ENCODE results near the gene RTF1.

Gene RTF1

DNA sequence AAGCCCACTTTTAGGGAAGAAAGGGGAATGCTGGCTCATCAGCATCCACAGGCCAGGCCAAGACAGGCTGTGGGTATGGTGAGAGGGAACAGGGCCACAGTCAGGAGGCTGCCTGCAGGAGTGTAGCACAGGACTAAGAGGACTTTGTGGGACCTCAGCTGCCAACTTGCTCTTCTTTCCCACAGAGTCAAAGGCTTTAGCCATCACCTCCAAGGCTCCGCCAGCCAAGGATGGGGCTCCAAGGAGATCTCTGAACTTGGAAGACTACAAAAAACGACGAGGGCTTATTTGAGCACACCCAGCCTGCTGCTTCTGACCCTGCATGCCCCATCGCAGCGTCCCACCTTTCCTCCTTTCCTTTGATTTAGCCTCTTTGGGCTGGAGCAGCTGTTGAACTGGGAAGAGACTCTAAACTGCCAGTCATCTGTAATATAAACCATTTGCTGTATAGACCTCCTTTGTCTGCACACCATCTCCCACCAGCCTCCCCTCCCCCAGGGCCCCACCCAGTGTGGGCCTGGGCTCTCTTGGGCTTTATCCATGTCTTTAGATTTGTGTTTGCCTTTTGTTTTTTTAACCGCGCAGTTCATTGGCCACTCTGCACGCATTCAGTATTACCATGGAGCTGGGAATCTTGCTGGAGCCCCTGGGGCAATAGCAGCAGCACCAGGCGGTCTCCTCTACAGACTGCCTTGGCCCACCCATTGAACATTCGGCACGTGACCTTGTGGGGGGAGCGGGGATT is 63.7 kb downstream of the RTF1 start:
- H3K4me3 ChIP-seq (ENCODE audit: low read depth, low read length): no peak overlapping the region
- in situ Hi-C loops (cut with HindIII; ENCODE audit: low sequenced_read_pairs): no loop called here
- no peak for DNase-seq (ENCODE audit: low read depth, low spot score)
- TF ChIP-seq, protein P1, sequence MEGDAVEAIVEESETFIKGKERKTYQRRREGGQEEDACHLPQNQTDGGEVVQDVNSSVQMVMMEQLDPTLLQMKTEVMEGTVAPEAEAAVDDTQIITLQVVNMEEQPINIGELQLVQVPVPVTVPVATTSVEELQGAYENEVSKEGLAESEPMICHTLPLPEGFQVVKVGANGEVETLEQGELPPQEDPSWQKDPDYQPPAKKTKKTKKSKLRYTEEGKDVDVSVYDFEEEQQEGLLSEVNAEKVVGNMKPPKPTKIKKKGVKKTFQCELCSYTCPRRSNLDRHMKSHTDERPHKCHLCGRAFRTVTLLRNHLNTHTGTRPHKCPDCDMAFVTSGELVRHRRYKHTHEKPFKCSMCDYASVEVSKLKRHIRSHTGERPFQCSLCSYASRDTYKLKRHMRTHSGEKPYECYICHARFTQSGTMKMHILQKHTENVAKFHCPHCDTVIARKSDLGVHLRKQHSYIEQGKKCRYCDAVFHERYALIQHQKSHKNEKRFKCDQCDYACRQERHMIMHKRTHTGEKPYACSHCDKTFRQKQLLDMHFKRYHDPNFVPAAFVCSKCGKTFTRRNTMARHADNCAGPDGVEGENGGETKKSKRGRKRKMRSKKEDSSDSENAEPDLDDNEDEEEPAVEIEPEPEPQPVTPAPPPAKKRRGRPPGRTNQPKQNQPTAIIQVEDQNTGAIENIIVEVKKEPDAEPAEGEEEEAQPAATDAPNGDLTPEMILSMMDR (IDR thresholded peaks at IDR 0.05; ENCODE audit: low read depth, low read length): no peak

DNA sequence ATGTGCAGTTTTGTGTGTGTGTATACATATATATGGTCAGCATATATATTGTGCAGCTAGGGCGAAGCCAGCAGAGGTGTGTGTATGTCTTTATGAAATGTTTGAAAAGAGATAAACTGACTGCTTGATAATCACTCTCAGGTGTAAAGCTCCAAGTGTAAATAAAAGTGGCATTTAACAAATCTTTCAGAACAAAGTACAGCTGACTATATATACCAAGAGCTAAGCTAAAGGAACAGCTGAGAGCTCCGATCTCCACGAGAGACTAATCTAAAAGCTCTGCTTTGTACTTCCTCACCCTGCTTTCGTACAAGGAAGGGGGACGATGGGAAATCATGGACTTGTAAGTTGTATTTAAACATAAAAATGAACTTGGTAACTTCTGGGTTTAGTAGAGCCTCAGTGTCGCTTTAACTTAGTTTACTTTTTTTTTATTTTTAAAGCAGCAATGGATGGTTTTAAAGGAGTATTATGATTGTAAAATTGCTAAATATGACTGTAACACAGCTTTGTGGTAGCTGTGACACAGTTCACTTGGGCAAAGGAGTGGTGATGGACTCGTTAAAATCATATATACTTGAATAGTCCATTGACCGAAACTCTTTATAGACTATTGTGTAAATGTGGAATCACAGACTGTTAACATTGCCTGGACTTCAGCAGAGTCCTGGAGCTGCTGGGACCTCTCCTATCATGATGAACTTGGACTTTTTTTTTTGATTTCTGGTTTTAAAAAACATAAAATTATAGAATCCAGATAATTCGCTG is 65.4 kb downstream of the RTF1 start:
- H3K4me3 ChIP-seq (ENCODE audit: low read depth, low read length): no peak overlapping the region
- in situ Hi-C loops (cut with HindIII; ENCODE audit: low sequenced_read_pairs): no loop called here
- no peak for DNase-seq (ENCODE audit: low read depth, low spot score)
- TF ChIP-seq, protein P1 (IDR thresholded peaks at IDR 0.05; ENCODE audit: low read depth, low read length): no peak

DNA sequence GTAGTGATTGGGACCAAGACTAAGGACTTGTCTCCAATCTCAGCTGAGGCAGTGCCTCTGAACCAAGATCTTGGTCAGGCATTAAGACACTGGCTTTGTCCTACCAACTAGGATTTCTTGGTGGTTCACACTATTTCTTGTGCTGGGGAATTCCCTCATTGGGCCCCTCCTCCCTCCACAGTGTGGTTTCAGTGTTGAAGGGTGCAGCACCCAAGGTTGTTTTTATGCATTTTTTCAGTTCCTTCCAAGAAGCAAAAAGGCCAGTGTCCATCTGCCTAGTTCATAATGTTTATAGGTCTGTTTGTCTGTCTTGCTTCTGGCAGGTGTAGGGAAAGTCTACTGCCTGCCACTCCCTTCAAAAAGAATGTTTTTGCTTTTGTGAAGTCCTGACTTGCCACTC is 66.2 kb downstream of the RTF1 start:
- no peak overlapping the region for H3K4me3 ChIP-seq (ENCODE audit: low read depth, low read length)
- in situ Hi-C loops (cut with HindIII; ENCODE audit: low sequenced_read_pairs): no loop called here
- TF ChIP-seq, protein P1 (IDR thresholded peaks at IDR 0.05; ENCODE audit: low read depth, low read length): no peak
- DNase-seq (ENCODE audit: low read depth, low spot score): no peak

DNA sequence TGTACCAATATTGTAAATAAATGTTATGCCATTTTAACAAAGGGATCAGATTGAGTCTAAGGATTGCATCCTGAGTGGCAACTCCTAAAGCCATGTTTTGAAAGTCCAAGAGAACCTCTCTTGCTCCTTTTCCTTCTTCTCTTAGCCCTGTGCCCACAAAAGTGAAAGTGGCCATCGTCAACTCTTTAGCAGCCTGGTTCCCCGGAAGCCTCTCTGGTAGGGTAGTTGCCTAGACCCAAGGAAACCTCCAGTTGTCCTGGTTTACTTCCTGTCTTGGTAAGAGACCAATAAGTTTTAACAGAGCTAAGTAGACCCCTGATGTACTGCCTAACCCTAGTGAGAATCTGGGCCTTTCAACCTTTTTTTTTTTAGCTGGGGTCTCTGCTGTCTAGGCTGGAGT is 66.6 kb downstream of the RTF1 start:
- no peak overlapping the region for H3K4me3 ChIP-seq (ENCODE audit: low read depth, low read length)
- DNase-seq (ENCODE audit: low read depth, low spot score): no peak
- in situ Hi-C loops (cut with HindIII; ENCODE audit: low sequenced_read_pairs): no loop called here
- TF ChIP-seq, protein P1 (IDR thresholded peaks at IDR 0.05; ENCODE audit: low read depth, low read length): no peak

DNA sequence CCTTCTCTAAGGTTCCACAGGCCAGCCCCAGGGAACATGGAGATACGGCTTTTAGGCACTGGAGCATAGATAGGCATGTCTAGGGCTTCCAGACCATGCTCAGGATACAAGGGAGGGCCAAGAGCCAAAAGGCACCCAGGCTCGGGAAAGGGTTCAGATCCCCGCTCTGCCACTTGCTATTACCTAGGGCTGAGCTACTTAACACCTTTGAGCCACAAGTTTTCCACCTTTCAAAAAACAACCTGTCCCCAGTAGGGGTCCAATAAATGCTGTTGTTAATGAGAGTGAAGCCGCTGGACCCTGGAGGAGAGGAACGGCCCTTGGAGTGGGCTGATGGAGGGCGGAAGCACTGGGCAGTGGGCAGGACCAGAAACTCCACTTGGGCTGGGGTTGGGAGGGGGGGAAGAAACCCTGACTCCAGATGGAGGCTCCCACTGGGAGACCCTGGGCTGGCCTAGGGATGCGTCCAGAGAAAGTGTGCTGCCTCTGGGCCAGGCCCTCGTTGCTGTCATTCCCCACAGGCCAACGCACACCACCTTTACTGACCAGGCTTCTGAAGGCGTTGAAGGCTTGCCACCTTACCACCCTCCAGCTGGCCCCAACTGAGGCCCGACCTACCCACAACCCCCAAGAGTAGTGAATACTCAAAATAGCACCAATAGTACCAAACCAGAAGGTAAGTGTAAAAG is 68.2 kb downstream of the RTF1 start:
- DNase-seq (ENCODE audit: low read depth, low spot score): no peak
- H3K4me3 ChIP-seq (ENCODE audit: low read depth, low read length): no peak overlapping the region
- TF ChIP-seq, protein P1 (IDR thresholded peaks at IDR 0.05; ENCODE audit: low read depth, low read length): no peak
- in situ Hi-C loops (cut with HindIII; ENCODE audit: low sequenced_read_pairs): no loop called here

DNA sequence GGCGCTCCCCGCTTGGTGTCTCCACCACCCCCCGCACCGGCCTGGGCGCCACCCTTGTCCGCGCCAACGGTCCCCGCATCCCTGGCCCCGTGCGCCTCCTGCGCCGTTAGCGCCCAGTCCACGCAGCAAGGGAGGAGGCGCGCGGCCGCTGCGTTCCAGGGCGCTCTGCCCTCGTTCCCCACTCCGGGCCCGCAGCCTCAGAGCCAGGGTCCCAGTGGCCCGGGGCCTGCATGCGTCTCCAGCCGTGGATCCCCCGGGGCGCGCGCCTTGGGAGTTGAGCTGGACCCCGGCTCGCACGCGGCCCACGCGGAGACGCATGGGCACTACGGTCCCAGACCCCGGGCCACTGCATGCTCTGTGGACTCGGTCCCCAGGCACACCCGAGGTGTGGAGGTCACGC is 69.4 kb downstream of the RTF1 start:
- no peak for DNase-seq (ENCODE audit: low read depth, low spot score)
- in situ Hi-C loops (cut with HindIII; ENCODE audit: low sequenced_read_pairs): no loop called here
- H3K4me3 ChIP-seq (ENCODE audit: low read depth, low read length): no peak overlapping the region
- TF ChIP-seq, protein P1 (IDR thresholded peaks at IDR 0.05; ENCODE audit: low read depth, low read length): no peak
